Lung (tissue), 12 donors: ENCODE measurements around the gene SERPIND1. TPM values are rescaled to one million over a fixed set of nuclear protein-coding genes. Genes with fewer than 3 reads are reported as not detected.

Experiments
- ATAC-seq: fragments of 200-7000 bp; cut with Tn5 transposase; one replicate; pipeline ENCODE4 v1.9.1; 2020; ENCODE audit warnings: moderate number of reproducible peaks; ENCODE audit not compliant: insufficient read depth, low FRiP score
- DNase-seq, 3 donors: peaks; one replicate each; pipeline ENCODE4 v3.0.0-alpha.2; 2013 to 2017
- H3K27ac ChIP-seq, 2 donors: one replicate each; pipeline ENCODE4 v1.5.1; 2013; ENCODE audit warnings: mild to moderate bottlenecking in 2 of 2, moderate library complexity in 2 of 2, control low read depth in 1 of 2, inconsistent platforms in 1 of 2, low read depth in 1 of 2, low read length in 1 of 2
- H3K27me3 ChIP-seq, 3 donors: one replicate each; pipeline ENCODE4 v1.5.1; 2013; ENCODE audit warnings: low read length in 2 of 3; ENCODE audit not compliant: control insufficient read depth in 3 of 3, insufficient read depth in 3 of 3
- H3K36me3 ChIP-seq, 4 donors: one replicate each; pipeline ENCODE4 v1.5.1; 2013; ENCODE audit warnings: low read length in 4 of 4, mild to moderate bottlenecking in 1 of 4, moderate library complexity in 1 of 4; ENCODE audit not compliant: control insufficient read depth in 4 of 4, insufficient read depth in 4 of 4
- H3K4me1 ChIP-seq, 5 donors: one replicate each; pipeline ENCODE4 v1.5.1; 2013; ENCODE audit warnings: low read length in 5 of 5, mild to moderate bottlenecking in 2 of 5, moderate library complexity in 1 of 5; ENCODE audit not compliant: control insufficient read depth in 5 of 5, insufficient read depth in 5 of 5
- H3K4me3 ChIP-seq: one replicate; pipeline ENCODE4 v1.5.1; 2013; ENCODE audit warnings: mild to moderate bottlenecking, control low read depth, moderate library complexity
- H3K9ac ChIP-seq, 2 donors: one replicate each; pipeline ENCODE4 v1.5.1; 2013; ENCODE audit warnings: low read length in 2 of 2, control low read depth in 1 of 2; ENCODE audit not compliant: insufficient read depth in 1 of 2
- H3K9me3 ChIP-seq, 4 donors: one replicate each; pipeline ENCODE4 v1.5.1; 2013; ENCODE audit warnings: low read length in 3 of 4, mild to moderate bottlenecking in 1 of 4, moderate library complexity in 1 of 4; ENCODE audit not compliant: control insufficient read depth in 4 of 4, insufficient read depth in 3 of 4
- WGBS, 2 donors: extraction: QIAGEN DNeasy Blood & Tissue Kit; methylation state at CpG; one replicate each; pipeline ENCODE4 v1.1.7; 2013; 5-methylcytosine and 5-hydroxymethylcytosine counted together
- polyA plus RNA-seq, 2 donors: library from polyadenylated mRNA; stranded (reverse); fragments of 200-250 nt; gene quantifications; one replicate each; pipeline ENCODE4 v1.2.1, GENCODE V29; 2013
- total RNA-seq, 2 donors: library from RNA; depleted of rRNA in 1 of 2; stranded (reverse); fragments of >200 nt in 1 of 2; gene quantifications; one replicate each; pipeline ENCODE4 v1.2.1, GENCODE V29; 2014 to 2021
- TF ChIP-seq, protein P1 (sequence below): IDR thresholded peaks from 2 replicates; pipeline ENCODE4 v1.5.1; 2012; ENCODE audit warnings: mild to moderate bottlenecking; ENCODE audit errors: control extremely low read depth, extremely low read depth
- donor health status: control.
- donor health status: control.
- donor health status: Bipolar disorder and iron deficiency.
- donor health status: healthy.
- donor health status: DM: yes; HTN: yes; CAD: no.

Gene SERPIND1
- total and polyA plus RNA-seq, 4 donors = 0.02 to 2.0 (median 0.75) TPM

DNA sequence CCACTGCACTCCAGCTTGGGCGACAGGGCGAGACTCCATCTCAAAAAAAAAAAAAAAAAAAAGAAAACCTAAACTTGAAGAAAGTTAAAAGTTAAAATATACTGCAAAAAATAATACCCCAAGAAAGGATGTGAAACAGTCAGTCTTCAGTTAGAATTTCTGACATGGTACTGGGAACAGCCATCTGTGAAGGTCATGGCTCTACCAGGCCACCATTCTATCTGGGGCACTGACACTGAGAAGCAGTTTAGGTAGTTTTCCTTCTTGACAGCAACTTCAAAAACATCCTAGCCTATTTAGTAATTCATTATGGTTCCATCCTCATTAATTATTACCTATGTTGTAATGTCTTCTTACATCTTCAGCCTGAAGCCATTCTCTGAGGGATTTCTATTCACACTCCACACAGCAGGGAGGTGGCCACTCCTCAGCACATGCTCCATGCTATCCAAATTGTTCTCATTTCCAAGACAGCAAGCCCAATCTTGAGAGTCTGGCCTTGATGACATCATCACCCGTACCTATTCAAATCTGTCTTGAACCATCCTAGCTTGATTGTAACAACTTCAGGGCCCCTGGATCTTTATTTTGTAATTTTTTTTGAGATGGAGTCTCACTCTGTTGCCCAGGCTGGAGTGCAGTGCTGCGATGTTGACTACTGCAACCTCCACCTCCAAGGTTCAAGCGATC lies 38.2 kb downstream of the SERPIND1 start:
- Histone ChIP-seq H3K27me3 (no peaks in the 10 kb centered on the region), H3K36me3 (peaks cover 7 to 45% (median 27%) of the 10 kb centered on the region in 4 donors), H3K9ac (no peak overlapping the region), H3K27ac (no peak overlapping the region), H3K4me3 (no peak overlapping the region), H3K9me3 (no peaks in the 10 kb centered on the region), H3K4me1 (peaks cover 0 to 1% (median 0%) of the 10 kb centered on the region in 5 donors)
- 93 to 98% methylated on average over 5 of the region's 5 CpGs for WGBS, 2 donors
- ATAC-seq = no peak
- DNase-seq = no peak
- TF ChIP-seq, protein P1, sequence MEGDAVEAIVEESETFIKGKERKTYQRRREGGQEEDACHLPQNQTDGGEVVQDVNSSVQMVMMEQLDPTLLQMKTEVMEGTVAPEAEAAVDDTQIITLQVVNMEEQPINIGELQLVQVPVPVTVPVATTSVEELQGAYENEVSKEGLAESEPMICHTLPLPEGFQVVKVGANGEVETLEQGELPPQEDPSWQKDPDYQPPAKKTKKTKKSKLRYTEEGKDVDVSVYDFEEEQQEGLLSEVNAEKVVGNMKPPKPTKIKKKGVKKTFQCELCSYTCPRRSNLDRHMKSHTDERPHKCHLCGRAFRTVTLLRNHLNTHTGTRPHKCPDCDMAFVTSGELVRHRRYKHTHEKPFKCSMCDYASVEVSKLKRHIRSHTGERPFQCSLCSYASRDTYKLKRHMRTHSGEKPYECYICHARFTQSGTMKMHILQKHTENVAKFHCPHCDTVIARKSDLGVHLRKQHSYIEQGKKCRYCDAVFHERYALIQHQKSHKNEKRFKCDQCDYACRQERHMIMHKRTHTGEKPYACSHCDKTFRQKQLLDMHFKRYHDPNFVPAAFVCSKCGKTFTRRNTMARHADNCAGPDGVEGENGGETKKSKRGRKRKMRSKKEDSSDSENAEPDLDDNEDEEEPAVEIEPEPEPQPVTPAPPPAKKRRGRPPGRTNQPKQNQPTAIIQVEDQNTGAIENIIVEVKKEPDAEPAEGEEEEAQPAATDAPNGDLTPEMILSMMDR = no peak

DNA sequence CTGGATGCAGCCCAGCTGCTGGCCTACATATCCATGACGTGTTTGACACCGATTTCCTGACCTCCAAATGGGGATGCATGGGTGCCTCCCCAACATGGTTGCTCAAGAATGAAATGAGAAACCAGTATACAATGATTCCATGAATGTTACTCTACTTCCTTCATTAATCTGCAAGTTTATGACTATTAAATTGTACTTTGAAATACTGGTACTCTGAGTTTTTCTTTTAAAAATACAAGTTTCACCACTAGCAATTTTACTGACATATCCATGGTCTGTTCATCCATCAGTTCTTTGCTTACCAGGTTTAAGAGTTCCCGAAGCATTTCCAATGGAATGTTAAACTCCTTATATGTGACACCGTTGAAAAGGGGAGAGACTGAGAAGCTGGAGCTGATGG lies 39.1 kb downstream of the SERPIND1 start:
- Histone ChIP-seq H3K4me3 (no peak overlapping the region), H3K9me3 (no peaks in the 10 kb centered on the region), H3K9ac (no peak overlapping the region), H3K36me3 (peaks cover 4 to 43% (median 25%) of the 10 kb centered on the region in 4 donors), H3K27me3 (no peaks in the 10 kb centered on the region), H3K4me1 (peaks cover 0 to 1% (median 0%) of the 10 kb centered on the region in 5 donors), H3K27ac (no peak overlapping the region)
- no peak for ATAC-seq
- WGBS, 2 donors = 95 to 98% methylated on average over 4 of the region's 4 CpGs
- TF ChIP-seq, protein P1 = no peak
- no peak for DNase-seq

DNA sequence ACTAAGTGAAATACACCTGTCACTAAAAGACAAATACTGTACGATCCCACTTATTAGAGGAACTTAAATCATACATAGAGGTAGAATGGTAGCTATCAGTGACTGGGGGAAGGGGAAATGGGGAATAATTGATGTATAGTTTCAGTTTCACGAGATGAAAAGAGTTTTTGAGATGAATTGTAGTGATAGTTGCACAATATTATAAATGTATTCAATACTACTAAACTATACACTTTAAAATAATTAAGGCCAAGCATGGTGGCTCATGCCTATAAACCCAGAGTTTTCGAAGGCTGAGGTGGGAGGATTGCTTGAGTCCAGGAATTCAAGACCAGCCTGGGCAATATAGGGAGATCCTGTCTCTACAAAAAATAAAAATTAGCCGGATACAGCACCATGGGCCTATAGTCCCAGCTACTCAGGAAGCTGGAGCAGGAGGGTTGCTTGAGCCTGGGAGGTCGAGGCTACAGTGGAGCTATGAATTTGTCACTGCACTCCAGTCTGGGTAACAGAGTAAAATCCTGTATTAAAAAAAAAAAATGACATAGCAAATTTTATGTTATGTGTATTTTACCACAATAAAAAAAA lies 40.4 kb downstream of the SERPIND1 start:
- H3K27me3 ChIP-seq = no peaks in the 10 kb centered on the region
- DNase-seq = no peak
- no peak overlapping the region for H3K4me3 ChIP-seq
- peaks cover 0 to 1% (median 0%) of the 10 kb centered on the region in 5 donors for H3K4me1 ChIP-seq
- TF ChIP-seq, protein P1 = no peak
- H3K9ac ChIP-seq = no peak overlapping the region
- H3K27ac ChIP-seq = no peak overlapping the region
- H3K36me3 ChIP-seq = peaks cover 4 to 49% (median 25%) of the 10 kb centered on the region in 4 donors
- no peaks in the 10 kb centered on the region for H3K9me3 ChIP-seq
- ATAC-seq = no peak
- 90 to 91% methylated on average over 5 of the region's 5 CpGs for WGBS, 2 donors
